AG10803 (cell line): ENCODE results near the gene SUCNR1.
A peak's percentile ranks its signal among the peaks of the same experiment; 100 is the strongest.

Source experiments
- DNase-seq: peaks from one replicate; pipeline ENCODE4 v3.0.0; 2010; ENCODE audit warnings: low read depth
- H3K4me3 ChIP-seq: 2 replicates; pipeline ENCODE4 v1.5.1; 2011; ENCODE audit warnings: mild to moderate bottlenecking, low read length, control low read depth
- CTCF ChIP-seq: conservative IDR thresholded peaks from 2 replicates; pipeline ENCODE4 v1.5.1; 2011; ENCODE audit warnings: mild to moderate bottlenecking, low read length, control low read depth, inconsistent platforms

Gene SUCNR1

GRCh38 chr3:151903501-151903991 is 30.1 kb downstream of the SUCNR1 start:
- H3K4me3 ChIP-seq = no peak overlapping the region
- no peak for TF ChIP-seq CTCF
- peak; percentile 31 for DNase-seq

GRCh38 chr3:151905647-151906046 is 32.2 kb downstream of the SUCNR1 start:
- no peak for TF ChIP-seq CTCF
- no peak overlapping the region for H3K4me3 ChIP-seq
- DNase-seq = no peak

- H3K4me3 ChIP-seq = no peak overlapping the region
- DNase-seq = no peak
- TF ChIP-seq CTCF = no peak
Observed at GRCh38 chr3:151906751-151907150, 33.3 kb downstream of the SUCNR1 start.

- H3K4me3 ChIP-seq = no peak overlapping the region
- TF ChIP-seq CTCF = no peak
- DNase-seq = no peak
Observed at GRCh38 chr3:151908399-151908798, 35.0 kb downstream of the SUCNR1 start.

- no peak for TF ChIP-seq CTCF
Observed at GRCh38 chr3:151909681-151910405, 36.4 kb downstream of the SUCNR1 start.

GRCh38 chr3:151911462-151911861 is 38.0 kb downstream of the SUCNR1 start:
- no peak overlapping the region for H3K4me3 ChIP-seq
- DNase-seq = no peak
- no peak for TF ChIP-seq CTCF

More at GRCh38 chr3:151909681-151910405, 36.4 kb downstream of the SUCNR1 start:
- peak; percentile 42 for DNase-seq
- no peak overlapping the region for H3K4me3 ChIP-seq

GRCh38 chr3:151912028-151912427 is 38.6 kb downstream of the SUCNR1 start:
- TF ChIP-seq CTCF = no peak

More at GRCh38 chr3:151912028-151912427, 38.6 kb downstream of the SUCNR1 start:
- H3K4me3 ChIP-seq = no peak overlapping the region
- no peak for DNase-seq
